Cerebellar nuclear complex (tissue), 1 donor: ENCODE results near the gene EIF1.
"Not testable (repeated sequence)": the region's sequence is repeated elsewhere in the genome, so short reads cannot be mapped to it uniquely, and the experiment has no call there.

ENCODE experiments used
- DNase-seq, 2 experiments: peaks; one replicate each; lab custom pipeline; 2025; lab: John Stamatoyannopoulos, UW

The EIF1 gene

DNA sequence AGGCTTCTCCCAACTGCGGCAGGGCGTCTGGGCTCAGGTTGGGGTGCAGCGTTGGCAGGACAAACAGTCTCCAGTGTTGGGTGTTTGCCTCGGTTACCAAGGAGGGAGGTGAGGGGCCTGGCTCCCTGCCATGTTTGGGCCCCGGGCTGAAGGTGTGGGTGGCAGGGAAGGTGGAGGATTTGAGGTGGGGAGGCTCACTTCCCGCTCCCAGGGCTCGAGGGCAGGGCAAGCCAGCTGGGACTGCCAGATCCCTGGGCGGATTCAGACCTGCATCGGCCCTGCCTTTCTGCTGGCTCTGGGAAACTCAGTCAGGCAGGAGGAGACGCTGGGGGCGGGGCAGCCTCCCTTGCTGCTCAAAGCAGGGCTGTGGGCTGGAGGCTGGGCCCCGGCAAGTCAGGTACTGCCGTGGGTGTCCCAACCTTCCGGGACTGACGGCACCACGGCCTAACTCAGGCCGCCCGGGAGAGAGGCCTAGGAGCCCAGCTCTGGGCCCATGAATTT, 33.0 kb upstream of the EIF1 start:
- no peak for DNase-seq

DNA sequence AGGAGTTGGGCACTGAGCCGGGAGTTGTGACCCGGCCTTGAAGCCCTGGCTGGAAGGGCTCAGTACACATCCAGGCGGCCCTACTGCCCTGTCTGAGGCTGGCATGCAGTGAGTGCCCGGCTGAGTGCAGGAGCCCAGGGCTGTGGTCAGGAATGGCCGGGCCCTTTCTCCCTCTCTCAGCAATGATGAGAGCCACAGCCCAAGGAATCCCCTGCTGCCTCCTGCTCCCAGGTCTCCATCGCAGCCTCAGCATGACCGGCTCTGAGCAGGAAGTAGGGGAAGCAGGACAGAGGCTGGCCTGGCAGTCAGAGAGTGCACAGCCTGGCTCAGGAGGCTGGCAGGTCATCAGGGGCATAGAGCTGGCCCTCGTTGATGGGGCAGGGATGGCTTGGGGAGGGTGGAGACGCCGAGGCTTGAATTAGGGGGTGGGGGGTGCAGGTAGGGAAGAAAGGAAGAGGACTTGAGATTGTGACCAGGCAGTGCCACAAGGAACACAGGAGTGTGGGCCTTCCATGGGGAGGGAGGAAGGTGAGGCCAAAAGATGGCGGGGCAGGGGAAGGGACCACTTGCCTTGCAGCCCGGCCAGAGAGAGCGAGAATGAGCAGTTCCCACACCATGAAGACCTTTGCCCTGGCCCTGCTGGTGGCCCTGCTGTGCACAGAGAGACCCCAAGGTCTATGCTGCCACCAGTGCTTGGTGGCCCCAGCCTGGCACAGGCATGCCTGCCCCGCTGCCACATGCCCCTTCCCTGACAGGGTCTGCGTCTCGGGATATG, 32.2 kb upstream of the EIF1 start:
- DNase-seq: no peak

DNA sequence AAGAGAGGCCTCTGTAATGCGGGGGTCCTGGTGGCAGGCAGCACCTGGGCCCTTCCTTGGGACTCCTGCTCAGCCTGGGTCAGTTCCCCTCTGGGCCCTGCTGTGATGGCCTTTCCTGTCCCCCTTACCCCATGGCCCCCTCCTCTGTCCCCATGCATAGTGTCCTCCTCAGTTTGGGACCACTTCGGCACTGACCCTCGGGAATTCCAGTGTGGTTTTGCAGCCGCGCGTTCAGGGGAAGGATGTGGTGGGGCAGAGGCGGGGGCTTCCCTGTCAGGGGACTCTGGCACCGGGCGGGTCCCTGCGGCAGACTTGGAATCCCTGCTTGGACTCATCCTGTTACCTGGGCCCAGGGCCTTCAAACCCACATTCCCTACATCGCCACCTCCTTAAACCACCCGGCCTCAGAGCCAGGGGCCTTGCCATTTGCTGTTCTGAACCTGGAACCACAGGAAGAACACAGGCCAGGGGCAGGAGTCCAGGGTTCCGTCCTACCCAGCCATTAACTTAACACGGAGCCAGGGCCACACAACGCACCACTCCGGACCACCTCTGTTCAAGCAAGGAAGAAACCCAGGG, 31.4 kb upstream of the EIF1 start:
- DNase-seq: no peak

DNA sequence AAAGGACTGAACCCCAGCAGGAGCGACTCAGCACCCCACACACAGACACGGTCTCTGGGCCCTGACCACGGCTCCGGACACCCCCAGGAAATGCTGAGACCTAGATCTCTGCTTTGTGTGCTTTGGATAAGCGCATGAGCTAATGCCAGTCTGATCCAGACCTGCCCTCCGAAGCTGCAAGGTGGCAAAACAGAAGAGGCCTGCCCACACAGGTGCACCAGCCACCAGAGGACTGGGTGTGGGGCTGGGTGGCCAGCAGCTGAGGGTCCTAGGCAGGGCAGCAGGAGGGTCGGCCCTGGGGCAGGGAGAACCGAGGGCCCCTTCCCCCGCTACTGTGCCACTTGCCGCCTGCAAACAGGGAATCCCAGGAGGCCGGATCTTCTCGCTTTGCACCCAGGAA, 30.7 kb upstream of the EIF1 start:
- no peak for DNase-seq

DNA sequence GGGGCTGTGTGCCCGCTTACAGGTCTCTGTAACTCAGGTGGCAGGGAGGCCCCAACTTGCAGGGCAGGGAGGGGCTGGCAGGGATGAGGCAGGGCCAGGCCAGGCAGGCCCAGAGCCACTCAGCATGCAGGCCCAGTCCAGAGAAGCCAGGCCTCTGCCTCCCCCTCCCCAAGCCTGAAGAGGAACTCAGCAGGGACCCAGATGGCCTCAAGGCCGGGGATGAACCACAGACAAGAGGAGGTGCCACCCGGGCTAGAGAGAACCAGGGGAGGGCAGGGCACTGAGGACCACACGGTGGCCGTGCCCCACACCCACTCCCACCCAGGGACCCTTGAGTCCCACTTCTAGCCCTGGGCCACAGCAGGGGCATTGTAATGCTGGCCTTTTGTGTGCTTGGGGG, 29.8 kb upstream of the EIF1 start:
- DNase-seq: no peak

DNA sequence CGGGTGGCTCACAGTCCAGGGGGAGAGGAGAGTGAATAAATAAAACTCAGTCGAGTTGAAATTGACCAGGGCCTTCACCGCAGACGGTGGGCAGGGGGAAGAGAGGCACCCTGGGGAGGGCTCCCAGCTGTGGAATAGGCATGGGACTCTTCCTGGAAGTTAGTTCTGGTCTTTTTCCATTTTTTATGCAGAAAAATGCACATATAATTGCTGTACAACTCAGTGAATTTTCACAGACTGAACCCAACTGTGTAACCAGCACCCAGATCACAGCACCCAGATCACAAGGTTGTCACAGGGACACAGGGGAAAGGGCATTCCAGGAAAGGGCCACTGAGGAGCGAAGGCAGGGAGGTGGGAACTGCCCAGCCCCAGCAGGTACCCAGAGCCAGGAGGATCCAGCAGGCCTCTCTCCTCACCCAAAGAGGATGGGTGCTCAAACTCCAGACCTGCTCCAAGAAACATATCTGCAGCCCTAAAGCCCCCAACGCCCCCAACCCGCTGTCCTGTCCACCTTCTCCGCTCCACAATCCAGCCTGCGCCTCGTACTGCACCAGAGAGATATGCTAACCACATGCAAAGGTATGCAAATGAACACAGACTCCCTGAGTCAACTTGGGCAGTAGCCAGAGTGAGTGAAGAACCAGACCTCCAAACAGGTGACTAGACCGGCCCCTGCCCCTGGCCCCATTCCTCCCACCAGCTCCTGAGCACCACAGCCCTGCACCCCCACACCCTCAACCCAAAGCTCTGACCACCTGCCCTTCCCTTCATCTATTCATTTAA, 29.1 kb upstream of the EIF1 start:
- DNase-seq: no peak

DNA sequence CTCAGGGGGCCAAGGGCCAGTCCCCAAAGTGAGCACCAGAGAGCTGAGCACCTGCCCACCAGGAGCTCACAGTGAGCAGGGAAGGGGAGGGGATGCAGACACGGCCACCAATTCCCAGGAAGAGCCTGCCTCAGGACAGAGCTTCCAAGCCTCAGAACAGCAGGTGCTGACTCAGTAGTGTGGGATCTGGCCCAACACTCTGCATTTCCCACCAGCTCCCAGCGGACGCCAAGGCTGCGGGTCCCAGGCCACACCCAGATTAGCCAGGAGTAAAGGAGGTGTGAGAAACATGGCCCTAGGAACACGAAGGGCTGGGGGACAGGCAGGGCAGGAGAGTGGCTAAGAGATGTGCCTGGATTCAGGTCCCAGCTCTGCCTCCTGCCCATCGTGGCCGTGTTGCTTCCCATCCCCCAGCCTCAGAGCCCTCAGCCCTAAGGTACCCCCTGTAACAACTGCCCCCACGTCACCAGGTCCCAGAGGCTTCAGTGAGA, 28.4 kb upstream of the EIF1 start:
- no peak for DNase-seq

DNA sequence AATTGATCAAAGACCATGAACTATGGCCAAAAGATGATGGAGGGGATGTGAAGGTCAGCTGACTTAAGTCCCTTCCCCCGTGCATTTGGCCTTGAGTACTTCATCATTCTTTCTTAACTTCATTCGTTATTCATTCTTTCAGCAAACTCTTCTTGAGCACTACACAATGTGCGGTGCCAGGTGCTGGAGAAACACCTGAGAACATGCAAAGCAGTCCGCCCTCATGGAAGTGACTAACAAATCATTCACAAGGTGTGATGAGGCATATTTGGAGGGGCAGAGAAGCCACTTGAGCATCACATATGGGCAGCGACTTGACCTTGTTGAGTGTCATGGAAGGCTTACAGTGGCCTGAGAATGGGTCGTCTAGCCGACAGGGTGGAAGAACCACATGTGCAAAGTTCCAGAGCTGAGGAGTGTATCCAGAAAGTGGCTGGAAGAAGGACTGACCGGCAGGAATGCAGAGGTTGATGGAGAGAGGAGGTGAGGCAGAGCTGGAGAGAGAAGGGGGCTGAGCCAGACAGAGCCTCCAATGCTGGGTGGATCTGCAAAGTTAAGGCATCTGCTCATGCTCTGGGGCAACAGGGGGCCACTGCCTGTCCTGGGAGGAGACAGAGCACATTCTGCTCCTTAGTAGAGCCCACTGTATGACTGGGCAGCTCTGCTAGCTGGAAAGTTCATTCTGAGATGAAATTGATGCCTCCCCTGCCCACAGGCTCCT, 25.1 kb upstream of the EIF1 start:
- no peak for DNase-seq

DNA sequence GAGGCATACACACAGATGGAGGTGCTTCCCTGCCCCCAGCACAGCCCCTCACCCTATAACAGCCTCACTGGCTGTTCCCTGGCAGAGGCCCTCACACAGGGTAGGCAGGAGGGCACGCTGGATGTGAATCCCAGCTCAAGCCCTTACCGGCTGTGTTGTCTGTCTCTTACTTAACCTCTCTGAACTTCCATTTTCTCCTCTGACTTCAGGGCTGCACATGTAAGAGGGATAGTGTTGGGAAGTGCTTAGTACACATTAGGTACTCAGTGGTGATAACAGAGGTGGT, 24.6 kb upstream of the EIF1 start:
- DNase-seq: no peak

DNA sequence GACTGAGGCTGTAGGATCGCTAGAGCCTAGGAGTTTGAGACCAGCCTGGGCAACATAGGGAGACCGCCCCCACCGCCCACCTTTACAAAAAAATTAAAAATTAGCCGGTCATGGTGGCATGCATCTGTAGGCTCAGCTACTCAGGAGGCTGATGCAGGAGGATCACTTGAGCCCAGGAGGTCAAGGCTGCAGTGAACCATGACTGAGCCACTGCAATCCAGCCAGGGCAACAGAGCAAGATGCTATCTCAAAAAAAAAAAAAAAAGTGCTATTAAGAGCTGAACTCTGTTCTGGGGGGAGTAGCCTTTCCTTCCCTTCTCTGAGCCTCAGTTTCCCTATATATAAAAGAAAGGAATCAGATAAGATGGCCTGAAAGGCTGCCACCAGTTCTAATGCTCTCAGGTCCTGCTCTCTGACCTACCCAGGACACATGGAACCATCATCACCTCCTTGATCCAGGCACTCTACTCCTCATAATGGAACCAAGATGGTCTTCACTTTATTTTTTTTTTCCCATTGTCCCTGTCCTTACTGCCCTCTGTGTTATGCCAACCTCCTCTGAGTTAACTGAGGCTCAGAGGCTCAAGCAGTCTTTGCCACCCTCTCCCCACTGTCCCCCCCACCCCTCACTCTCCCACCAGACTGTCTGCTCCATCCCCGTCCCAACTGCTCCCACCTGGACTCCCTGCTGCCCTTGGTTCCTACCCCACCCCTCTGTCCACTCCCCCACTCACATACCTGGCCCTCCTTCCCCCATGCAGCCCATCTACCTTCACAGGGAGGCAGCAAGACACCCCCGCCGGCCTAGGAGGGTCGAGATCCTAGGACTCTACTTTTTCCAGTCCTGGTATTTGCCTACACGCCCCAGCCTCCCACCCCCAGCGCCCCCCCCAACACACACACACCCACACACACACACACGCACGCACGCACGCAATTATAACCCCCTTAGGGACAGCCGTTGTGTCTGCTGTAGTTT, 23.8 kb upstream of the EIF1 start:
- DNase-seq: no peak

DNA sequence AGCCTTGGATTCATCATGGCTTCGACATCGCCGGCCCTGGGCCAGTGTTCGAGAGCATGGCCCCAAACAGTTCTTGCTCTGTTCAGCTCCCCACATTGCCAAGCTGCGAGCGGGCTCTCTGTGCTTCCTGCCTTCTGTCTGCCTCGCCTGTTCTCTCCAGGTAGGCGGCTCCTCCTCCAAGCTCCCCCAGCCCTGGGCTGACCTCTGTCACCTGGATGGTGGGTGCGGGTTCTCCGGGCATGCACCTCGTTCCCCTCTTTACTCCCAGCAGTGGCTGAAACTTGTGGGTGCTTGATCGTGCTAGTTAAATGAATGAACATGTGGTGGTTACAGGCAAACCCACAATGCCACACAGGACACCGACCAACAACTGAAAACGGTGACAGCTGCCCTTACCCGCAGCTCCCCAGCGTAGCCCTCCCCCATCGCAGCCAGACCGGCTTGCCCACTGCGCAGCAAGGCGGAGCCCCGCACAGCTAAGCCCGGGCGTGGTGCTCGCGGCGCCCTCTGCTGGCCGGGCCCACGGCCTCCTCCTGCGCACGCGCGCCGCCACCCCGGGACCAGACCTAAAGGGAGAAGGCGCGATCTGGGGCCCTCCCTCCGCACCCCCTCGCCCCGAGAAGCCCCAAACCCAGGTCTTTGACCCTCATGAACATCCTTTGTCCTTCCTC, 23.0 kb upstream of the EIF1 start:
- peak in 1 of 2 experiments; percentile 49 for DNase-seq

DNA sequence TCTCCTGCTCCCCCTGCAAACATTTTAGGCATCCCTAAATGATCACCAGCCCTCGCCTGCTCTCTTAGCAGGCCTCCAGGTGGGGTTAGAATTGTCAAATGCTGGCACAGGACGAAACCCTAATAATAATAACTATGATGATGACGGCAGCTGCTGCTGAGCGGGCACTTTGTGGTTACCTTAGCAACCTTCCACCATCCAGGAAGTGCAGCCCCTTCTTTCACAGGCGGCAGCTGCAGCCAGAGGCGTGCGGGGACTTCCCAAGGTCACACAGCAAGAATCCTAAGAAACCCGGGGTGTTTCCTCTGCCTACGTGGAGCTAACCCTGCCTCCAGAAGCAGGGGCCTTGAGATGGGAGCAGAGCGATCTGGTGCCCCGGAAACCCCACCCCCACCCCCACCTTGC, 22.4 kb upstream of the EIF1 start:
- DNase-seq: no peak

DNA sequence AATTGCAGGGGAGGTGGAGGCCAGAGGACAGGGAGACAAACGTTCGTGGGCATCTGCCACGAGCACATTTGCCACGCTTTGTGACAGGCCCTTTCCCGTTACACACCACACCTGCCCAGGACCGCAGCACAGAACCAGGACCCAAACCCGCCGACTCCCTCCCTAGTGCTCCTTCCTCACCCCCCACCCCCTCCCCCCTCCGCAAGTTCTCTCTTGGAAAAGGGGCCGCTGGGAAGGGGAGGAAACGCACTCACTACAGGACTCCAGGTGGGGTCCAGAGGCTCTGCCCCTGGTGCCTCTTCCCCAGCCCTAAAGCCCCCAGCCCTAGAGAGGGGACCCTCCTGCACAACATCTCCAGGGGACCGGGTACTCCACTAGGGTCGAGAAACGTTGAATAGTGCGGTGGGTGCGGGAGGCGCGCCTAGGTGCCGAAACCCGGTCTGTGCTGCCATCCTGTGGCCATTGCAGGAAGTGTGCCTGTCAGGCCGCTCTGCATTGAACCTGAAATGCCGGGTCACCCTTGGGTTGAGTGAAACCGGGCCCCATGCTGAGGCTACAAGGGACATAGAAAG, 21.9 kb upstream of the EIF1 start:
- peak in 1 of 2 experiments; percentile 54 for DNase-seq

DNA sequence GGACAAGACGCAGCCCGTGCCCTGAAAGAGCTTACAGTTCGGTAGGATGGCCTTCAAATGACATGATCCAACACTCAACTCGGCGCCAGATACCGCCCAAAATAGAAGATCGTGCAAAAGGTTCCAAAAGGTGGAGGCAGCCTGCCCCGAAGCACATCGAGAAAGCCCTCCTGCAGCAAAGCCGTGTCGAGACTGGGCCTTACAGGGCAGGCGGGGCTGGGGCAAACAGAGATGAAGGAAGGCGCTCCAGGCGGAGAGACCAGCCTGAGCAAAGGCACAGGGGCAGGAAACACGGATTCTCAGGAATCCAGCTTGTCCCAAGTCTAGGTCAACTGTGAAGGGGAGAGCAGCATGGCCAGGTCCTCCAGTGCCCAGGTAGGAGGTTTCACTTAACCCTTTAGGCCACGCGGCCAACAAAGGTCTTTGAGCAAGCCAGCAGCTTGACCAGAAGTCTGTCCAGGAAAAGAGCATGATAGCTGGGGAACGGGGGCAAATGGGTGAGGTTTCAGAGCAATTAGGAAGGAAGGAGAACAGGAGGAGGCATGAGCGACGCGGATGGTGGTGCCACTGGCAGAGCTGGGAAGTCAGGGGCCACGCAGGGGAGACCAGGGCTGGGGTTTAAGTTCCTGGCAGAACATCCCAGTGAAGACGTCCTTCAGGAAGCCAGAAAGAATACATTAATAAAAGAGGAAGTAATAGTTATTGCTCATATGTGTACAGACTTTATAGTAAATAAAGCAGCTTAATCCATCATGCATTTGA, 21.2 kb upstream of the EIF1 start:
- no peak for DNase-seq

DNA sequence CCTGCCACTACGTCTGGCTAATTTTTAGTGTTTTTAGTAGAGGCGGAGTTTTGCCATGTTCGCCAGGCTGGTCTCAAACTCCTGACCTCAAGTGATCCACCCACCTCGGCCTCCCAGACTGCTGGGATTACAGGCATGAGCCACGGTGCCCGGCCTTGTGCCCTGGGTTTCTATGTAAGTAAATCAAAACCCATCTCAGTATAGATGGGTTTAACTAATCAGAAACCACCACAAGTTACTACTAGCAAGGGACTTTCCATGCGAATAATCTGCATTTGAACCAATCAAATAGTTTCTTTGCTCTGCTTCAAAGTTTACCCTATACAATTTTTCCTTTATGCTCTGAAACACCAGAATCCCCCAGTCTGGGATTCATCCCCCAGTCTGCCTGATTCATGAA, 16.5 kb upstream of the EIF1 start:
- DNase-seq: no peak

DNA sequence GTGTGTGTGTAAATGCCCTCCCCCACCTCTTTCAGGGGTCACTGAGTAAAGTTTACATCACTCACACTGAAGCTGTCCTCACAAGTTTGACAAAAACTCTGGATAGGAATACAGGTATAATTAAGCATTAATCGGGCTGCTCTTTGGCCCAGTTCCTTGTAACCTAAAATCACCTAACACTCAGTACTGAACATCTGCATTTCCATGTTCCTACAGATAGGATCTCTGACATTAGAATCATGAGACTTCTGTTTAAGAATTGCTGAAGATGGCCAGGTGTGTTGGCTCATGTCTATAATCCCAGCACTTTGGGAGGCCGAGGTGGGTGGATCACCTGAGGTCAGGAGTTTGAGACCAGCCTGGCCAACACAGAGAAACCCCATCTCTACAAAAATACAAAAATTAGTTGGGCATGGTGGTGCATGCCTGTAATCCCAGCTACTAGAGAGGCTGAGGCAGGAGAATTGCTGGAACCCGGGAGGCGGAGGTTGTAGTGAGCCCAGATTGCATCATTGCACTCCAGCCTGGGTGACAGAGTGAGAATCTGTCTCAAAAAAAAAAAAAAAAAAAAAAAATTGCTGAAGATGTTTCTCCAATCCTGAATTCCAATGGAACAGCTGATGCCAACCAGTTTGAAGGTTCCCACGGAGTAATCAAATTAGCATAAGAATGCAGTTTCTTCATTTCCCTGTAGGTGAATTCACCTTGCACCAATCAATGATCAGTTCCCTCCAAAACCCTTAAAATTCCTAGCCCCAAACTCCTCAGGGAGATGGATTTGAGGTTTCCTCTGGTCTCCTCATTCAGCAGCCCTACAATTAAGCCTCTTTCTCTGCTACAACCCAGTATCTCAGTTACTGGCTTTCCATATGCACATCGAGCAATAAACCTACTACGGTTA, 13.3 kb upstream of the EIF1 start:
- DNase-seq: not testable (repeated sequence)

DNA sequence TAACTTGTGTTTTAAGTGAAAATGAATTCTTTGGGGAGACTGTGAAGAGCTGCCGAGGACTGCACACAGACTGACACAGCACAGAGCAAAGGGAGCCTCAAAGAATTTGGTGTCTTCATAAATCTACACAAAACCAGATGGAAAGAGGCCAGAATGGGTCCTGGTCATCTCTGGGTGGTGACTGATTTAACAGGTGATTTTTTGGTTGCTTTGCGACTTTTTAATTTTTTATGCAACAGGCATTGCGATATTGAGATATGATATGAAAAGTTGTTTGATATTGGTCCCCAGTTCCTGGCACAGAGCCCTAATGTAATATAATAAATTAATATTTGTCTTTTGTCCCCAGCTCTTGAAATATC, 12.6 kb upstream of the EIF1 start:
- DNase-seq: no peak

DNA sequence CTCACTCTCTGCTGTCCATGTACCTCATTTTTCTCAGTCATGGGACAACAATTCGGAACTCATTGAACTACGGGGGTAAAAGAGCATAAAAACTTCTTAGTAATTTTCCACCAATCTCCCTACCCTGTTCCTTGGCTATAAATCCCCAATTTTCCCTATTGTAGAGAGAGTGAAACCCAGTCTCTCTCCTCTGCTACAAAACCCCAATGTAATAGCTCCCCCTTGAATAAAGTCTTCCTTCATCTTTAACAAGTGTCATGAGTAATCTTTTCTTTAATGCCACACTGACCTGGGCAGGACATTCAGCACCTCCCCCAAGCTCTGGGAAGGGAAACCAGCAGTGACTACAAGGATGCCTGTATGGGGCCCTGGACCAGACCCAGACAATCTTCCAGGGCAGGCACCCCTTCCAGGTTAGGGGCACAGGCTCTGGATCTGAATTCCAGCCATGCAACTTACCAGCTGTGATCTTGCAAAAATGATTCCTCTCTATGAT, 10.2 kb upstream of the EIF1 start:
- no peak for DNase-seq
